ENCODE results near the gene IQSEC1. TPM values are rescaled to one million over a fixed set of nuclear protein-coding genes. Genes with fewer than 3 reads are reported as not detected.

IQSEC1 gene
- total and polyA plus RNA-seq, 2 of the 8 experiments (the other 6 are each of a cell fraction or from before 2014, with no cell fraction given) = 6.8 to 28.8 TPM

- Histone ChIP-seq H3K79me2 (ENCODE audit: control insufficient read depth in 1 of 2, insufficient read depth in 2 of 2, low read length in 2 of 2) (no peaks in the 10 kb centered on the region), H3K27ac (ENCODE audit: low read depth, low read length) (no peak overlapping the region), H3K23ac (ENCODE audit: insufficient read length) (no peak overlapping the region), H4K91ac (replicated peaks; ENCODE audit: insufficient read length, low read length) (no peak overlapping the region), H3K56ac (replicated peaks; ENCODE audit: insufficient read length, low read depth, low read length) (no peak overlapping the region), H2BK12ac (ENCODE audit: low read depth, low read length) (no peak overlapping the region), H4K5ac (ENCODE audit: insufficient read length, low read depth, low read length) (no peak overlapping the region), H3K4me2 (ENCODE audit: insufficient read depth in 1 of 2, low read depth in 2 of 2, low read length in 2 of 2) (no peak overlapping the region), H4K20me1 (replicated peaks in 1 of 2; ENCODE audit: control insufficient read depth in 1 of 2, insufficient read depth in 2 of 2, low read length in 2 of 2) (peaks cover 1 to 8% of the 10 kb centered on the region in 2 experiments), H2AK5ac (ENCODE audit: low read depth, low read length) (no peak overlapping the region), H3K4me1 (replicated peaks in 1 of 4; ENCODE audit: control insufficient read depth in 3 of 4, insufficient read depth in 4 of 4, low read length in 3 of 4) (peaks cover 0 to 13% (median 10%) of the 10 kb centered on the region in 4 experiments; a peak in 6 of 7 replicates), H3K27me3 (replicated peaks in 1 of 4; ENCODE audit: control insufficient read depth in 3 of 4, extremely low read depth in 1 of 4, insufficient read depth in 3 of 4, low read length in 3 of 4) (peaks cover 0 to 4% (median 3%) of the 10 kb centered on the region in 4 experiments; a peak in 3 of 7 replicates), H3K23me2 (ENCODE audit: low read depth, low read length) (no peaks in the 10 kb centered on the region), H3K36me3 (ENCODE audit: control insufficient read depth in 2 of 4, insufficient read depth in 4 of 4, low read length in 3 of 4) (no peaks in the 10 kb centered on the region), H3K4ac (replicated peaks; ENCODE audit: insufficient read length, low read depth, low read length) (no peak overlapping the region), H2BK120ac (replicated peaks; ENCODE audit: low read depth, low read length) (no peak overlapping the region), H2BK5ac (ENCODE audit: low read depth, low read length) (no peak overlapping the region), H3K9ac (replicated peaks in 1 of 4; ENCODE audit: extremely low read depth in 1 of 4, low read depth in 3 of 4, low read length in 3 of 4) (no peak overlapping the region), H2AFZ (ENCODE audit: low read length) (no peak overlapping the region), H3K4me3 (ENCODE audit: extremely low read depth in 1 of 4, insufficient read depth in 2 of 4, low read depth in 3 of 4, low read length in 4 of 4) (no peak overlapping the region), H3K18ac (ENCODE audit: extremely low read depth, low read length) (no peak overlapping the region), H3K9me3 (ENCODE audit: insufficient read depth in 2 of 2, low read depth in 1 of 2, low read length in 1 of 2) (peaks cover 0 to 5% of the 10 kb centered on the region in 2 experiments; a peak in 2 of 4 replicates), H3K79me1 (ENCODE audit: low read depth, low read length) (peaks cover 2% of the 10 kb centered on the region; the same call in 1 of the 2 replicates), H4K8ac (ENCODE audit: extremely low read depth, insufficient read depth, low read length) (no peak overlapping the region), H2BK20ac (ENCODE audit: low read length) (no peak overlapping the region), H2BK15ac (ENCODE audit: low read length) (peak overlapping the region; percentile 84; the same call in 1 of the 2 replicates), H3K14ac (ENCODE audit: insufficient read length) (no peak overlapping the region)
- no peak for FAIRE-seq
- CTCF ChIA-PET (ENCODE audit: partially characterized antibody) = interaction anchor here (0.9 to 12.1 kb wide), 7 partner anchors 7 to 92 kb away, joined by 3 to 267 read pairs (median 4); no protein-coding TSS in a partner anchor
- no peak for DNase-seq (ENCODE audit: low read depth in 1 of 2, low spot score in 2 of 2)
- POLR2A ChIA-PET (ENCODE audit: partially characterized antibody) = interaction anchor here (1.5 kb wide), 1 partner anchor 11 kb away, joined by 4 read pairs; no protein-coding TSS in a partner anchor
- 88% methylated on average over 5 of the region's 5 CpGs; no CpG with 5 or more reads in 1 of the 2 experiments for WGBS, 2 experiments (ENCODE audit: extremely low coverage in 1 of 2, insufficient coverage in 1 of 2, insufficient read length in 1 of 2, insufficient replicate concordance in 2 of 2, low coverage in 1 of 2, low lambda C conversion rate in 2 of 2, missing lambda C conversion rate in 1 of 2)
- TF ChIP-seq RBBP5 (IDR thresholded peaks at IDR 0.05; ENCODE audit: borderline replicate concordance, low read depth, low read length) = no peak
- TF ChIP-seq TBP (IDR thresholded peaks at IDR 0.05; ENCODE audit: low read depth, low read length) = no peak
- no peak for TF ChIP-seq FOSL1 (IDR thresholded peaks at IDR 0.05; ENCODE audit: insufficient read depth, low read depth, low read length)
- TF ChIP-seq NRF1 (IDR thresholded peaks at IDR 0.05; ENCODE audit: low read depth, low read length) = no peak
- no peak for TF ChIP-seq TAF7 (optimal IDR thresholded peaks at IDR 0.05; ENCODE audit: borderline replicate concordance, low read depth, low read length)
- no peak for TF ChIP-seq MAX (IDR thresholded peaks at IDR 0.05)
- TF ChIP-seq USF2 (IDR thresholded peaks at IDR 0.05; ENCODE audit: low read length) = no peak
- TF ChIP-seq PHF8 (conservative IDR thresholded peaks at IDR 0.05; ENCODE audit: low read depth, low read length) = no peak
Observed at GRCh38 chr3:12987602-12988001, 85.6 kb downstream of the IQSEC1 start.
